Glomerular visceral epithelial cell (primary cell): ENCODE data around the gene ARHGDIG.
A peak's percentile ranks its signal among the peaks of the same experiment; 100 is the strongest.

ENCODE experiments used
- DNase-seq: peaks from one replicate; pipeline ENCODE4 v3.0.0-alpha.2; 2016; ENCODE audit errors: extremely low spot score

Gene ARHGDIG

DNA sequence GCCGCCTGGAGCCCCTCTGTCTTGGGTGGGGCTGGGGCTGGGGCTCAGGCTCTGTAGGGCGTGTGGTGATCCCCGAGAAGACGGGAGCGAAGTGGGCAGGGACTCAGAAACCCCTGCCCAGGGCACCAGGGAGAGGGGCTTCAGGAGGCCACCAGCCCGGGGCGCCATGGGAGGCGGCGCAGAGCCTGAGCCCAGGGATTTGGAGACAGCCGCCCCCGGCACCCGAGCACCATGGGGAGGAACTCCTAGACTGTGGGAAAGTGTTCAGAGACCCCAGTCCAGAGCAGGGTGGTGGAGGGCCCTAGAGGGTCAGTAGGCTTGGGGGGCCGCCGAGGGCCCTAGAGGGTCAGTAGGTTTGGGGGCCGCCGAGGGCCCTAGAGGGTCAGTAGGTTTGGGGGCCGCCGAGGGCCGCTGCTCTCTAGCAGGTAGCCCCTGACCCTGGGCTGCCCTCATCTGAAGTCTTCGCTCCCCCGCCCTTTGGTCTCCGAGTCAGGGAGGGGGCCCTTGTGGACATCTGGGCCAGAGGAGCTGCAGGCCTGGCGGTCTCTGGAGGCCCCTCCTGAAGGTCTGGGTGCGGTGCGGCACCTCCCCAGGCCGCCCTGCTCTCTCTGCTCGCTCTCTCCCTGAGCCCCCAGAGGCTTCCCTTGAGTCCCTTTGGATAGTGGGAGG lies 734 bp downstream of the ARHGDIG start:
- no peak for DNase-seq

DNA sequence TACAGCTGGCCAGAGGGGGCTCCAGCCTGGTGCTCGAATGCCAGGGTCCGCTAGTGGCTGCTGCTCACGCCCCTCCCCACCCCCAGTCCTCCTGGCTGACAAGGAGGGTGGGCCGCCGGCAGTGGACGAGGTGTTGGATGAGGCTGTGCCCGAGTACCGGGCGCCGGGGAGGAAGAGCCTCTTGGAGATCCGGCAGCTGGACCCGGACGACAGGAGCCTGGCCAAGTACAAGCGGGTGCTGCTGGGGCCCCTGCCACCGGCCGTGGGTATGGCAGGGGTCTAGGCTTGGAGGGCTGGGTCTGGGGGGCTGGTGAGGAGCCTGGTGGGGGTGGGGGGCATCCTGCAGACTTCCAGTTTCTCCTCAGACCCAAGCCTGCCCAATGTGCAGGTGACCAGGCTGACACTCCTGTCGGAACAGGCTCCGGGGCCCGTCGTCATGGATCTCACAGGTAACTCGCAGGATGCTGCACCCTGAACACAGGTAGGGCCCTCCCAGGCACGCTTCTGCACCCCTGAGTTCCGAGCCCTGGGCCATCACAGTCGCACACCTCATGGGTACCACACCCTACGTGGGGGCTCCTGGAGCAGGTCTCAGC lies 1.4 kb downstream of the ARHGDIG start:
- no peak for DNase-seq

DNA sequence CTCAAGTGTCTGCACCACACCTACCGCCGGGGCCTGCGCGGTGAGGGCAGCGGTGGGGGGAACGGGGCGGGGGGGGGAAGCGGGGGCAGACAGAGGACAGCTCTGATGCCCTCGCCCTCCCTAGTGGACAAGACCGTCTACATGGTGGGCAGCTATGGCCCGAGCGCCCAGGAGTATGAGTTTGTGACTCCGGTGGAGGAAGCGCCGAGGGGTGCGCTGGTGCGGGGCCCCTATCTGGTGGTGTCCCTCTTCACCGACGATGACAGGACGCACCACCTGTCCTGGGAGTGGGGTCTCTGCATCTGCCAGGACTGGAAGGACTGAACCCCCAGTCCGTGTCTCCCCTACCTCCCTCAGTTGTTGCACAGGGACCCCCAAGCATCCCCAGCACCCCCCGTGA lies 2.1 kb downstream of the ARHGDIG start:
- no peak for DNase-seq

DNA sequence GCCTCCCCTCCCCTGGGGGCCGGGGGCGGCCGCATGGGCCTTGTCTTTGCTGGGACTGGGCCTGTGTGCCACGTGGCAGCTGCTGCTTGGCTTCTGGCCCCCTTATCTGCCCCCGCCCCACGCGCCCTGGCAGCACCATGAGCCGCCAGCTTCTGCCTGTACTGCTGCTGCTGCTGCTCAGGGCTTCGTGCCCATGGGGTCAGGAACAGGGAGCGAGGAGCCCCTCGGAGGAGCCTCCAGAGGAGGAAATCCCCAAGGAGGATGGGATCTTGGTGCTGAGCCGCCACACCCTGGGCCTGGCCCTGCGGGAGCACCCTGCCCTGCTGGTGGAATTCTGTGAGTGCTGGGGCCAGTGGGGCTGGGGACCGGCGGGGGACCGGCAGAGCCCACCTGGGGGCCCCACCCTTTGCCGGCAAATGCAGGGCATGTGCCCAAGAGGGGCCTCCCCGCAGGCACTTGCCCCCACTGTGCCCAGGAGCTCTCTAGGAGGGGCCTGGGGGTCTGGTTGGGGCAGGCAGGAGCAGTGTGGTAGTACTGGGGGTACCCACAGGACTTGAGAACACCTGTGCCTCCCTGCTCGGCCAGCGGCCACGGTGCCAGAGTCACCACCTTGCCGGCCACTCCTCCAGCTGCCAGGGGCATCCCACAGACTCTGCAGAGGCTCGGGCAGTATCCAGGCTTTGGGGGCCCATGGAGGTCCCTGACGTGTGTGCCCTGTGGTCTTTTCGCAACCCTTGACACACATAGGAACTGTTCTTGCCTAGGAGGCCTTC lies 2.8 kb downstream of the ARHGDIG start, which contains the start of gene PDIA2:
Gene PDIA2 (plus strand): TSS at position 132 of the 773 bp plus-strand sequence. CDS start 6 bp downstream, at position 138.
- no peak for DNase-seq

DNA sequence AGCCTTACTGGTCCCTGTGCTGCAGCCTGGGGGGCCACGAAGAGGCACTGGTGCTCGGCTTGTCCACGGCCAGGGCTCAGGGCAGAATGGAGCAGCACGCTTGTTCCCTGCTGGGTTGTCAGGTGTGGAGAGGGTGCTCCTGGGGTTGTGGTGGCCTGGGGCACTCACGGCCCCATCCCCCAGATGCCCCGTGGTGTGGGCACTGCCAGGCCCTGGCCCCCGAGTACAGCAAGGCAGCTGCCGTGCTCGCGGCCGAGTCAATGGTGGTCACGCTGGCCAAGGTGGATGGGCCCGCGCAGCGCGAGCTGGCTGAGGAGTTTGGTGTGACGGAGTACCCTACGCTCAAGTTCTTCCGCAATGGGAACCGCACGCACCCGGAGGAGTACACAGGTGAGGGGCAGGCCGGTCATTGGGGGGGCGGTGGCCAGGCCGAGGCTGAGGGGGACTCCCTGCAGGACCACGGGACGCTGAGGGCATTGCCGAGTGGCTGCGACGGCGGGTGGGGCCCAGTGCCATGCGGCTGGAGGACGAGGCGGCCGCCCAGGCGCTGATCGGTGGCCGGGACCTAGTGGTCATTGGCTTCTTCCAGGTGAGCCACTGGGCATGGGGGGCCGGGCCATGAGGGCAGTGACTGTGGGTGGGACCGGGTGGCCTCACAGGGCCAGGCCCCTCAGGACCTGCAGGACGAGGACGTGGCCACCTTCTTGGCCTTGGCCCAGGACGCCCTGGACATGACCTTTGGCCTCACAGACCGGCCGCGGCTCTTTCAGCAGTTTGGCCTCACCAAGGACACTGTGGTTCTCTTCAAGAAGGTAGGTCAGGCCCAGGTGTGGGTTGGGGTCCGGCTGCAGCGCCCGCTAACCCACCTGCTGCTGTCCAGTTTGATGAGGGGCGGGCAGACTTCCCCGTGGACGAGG lies 4.1 kb downstream of the ARHGDIG start:
- DNase-seq, result no peak

DNA sequence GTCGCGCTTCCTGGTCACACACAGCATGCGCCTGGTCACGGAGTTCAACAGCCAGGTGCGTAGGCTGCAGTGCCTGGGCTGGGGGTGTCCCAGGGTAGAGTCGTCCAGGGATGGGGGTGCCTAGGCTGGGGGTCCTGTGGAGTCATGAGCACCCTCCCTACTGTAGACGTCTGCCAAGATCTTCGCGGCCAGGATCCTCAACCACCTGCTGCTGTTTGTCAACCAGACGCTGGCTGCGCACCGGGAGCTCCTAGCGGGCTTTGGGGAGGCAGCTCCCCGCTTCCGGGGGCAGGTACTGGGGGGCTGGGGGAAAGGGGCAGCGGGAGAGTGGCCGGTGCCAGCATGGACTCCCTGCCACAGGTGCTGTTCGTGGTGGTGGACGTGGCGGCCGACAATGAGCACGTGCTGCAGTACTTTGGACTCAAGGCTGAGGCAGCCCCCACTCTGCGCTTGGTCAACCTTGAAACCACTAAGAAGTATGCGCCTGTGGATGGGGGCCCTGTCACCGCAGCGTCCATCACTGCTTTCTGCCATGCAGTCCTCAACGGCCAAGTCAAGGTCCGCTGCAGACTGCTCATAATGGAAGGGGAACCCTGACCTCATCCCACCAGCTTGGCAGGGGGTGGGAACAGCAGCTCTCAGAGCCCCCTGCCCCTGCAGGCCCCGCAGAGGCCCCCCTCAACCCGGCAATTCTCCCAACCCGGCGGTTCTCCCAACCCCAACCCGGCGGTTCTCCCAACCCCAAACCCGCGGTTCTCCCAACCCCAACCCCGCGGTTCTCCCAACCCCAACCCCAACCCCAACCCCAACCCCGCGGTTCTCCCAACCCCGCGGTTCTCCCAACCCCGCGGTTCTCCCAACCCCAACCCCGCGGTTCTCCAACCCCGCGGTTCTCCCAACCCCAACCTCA lies 5.0 kb downstream of the ARHGDIG start:
- peak; percentile 83 for DNase-seq

DNA sequence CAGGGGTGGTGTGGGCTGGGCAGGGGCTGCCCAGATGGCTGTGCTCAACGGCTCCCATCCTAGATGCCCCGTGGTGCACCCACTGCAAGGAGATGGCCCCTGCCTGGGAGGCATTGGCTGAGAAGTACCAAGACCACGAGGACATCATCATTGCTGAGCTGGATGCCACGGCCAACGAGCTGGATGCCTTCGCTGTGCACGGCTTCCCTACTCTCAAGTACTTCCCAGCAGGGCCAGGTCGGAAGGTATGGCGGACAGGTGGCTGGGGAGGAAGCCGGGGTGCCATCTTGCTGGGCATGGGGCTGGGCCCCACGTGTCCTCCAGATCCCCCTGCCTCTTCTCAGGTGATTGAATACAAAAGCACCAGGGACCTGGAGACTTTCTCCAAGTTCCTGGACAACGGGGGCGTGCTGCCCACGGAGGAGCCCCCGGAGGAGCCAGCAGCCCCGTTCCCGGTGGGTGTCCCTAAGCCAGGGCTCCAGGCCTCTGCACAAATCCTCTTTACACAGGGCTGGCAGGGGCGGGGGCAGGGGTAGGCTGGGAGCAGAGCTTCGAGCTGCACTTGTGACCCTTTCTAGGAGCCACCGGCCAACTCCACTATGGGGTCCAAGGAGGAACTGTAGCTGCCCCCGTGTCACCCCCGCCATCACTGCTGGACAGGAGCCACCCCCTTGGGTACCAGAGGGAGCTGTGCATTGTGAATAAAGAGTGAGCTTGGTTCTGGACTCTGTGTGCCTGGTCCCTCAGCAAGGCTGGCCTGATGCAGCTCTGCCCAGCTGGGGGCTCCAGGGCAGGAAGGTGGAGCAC lies 6.3 kb downstream of the ARHGDIG start:
- DNase-seq, result no peak

DNA sequence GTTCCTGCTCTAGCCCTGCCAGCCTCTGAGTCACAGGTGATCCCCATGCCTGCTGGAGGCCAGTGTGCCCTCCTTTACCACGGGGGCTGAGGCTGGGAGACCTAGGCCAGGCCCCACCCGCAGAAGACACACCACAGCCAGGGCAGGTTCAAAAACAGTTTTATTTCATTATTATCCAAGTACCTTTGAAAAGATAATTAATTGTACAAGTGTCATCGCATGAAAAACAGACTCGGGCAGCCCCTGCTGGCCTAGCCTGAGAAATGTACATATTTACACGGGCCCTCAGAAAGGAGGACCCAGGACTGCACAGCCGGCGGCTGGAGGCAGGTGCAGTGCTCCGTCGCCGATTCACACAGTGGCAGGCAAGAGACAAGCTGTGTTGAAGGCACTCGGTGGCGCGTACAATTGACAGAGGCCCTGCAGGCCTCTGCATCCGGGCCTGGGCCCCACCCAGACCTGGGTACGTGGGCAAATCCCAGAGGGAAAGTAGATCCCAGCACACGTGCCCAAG lies 7.0 kb downstream of the ARHGDIG start:
- DNase-seq, result no peak

DNA sequence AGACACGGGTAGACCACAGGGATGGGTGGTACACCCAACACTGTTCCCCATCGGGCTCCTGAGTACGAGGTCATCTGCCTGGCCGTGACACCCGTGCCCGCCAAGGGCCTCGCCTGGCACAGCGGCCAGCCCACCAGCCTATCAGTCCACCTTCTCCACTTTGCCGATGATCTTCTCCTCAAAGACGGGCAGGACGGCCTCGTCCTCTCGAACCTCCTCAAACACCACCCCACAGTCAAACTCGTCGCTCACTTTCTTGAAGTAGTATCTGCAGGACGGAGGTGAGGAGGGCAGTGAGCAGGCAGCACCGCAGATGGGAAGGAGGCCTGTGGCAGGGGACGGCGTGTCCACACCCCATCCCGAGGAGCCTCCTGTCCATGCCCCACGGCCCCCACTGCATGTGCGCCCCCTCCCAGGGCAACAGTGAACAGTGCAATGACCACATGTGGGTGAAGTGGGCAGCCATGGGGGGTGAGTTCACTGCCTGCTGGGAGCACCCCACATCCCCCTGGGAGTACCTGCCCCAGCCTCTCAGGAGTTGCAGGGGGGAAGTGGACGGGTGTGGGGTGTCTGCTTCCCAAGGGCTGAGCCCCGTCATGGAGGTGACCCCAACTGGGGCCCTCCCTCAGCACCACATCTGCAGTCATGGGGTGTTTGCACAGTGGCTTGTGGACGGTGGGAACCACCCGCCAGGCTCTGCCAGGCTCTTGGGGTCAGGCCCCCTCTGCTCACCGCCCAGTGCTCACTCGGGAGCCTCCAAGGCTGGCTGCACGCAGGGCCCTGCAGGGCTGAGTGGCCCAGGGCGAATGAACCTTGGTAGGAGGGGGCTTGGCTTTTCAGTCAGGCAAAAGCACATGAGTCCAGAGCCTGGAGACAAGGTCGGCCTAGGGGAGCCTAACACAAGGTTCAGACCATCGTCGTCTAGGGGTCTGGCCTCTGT lies 7.9 kb downstream of the ARHGDIG start:
- no peak for DNase-seq

DNA sequence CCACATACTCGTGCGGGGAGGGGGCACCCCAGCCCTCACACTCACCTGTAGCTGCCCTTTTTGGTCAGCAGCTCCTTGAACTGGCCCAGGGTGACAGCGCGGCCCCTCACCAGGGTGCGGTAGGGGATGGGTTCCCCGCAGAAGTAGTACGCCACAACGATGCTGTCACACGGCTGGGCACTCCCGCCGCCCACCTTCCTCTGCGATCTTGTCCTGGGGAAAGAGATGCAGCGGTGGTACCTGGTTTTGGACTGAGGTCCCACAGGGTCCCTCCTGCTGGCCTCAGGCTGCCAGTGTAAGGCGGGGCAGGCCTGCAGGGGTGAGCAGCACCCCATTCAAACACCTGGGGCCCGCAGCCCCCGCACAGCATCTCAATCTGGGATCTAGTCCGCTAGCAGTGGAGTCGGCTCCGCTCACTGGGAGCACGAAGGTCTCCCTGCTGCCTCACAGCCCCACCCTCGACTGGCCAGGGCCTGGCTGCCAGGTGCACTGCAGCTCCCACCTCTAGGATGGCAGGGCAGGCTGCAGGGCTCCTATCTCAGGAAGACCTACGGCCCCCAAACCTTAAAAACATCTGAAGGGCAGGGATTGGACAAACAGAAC lies 9.1 kb downstream of the ARHGDIG start:
- no peak for DNase-seq

DNA sequence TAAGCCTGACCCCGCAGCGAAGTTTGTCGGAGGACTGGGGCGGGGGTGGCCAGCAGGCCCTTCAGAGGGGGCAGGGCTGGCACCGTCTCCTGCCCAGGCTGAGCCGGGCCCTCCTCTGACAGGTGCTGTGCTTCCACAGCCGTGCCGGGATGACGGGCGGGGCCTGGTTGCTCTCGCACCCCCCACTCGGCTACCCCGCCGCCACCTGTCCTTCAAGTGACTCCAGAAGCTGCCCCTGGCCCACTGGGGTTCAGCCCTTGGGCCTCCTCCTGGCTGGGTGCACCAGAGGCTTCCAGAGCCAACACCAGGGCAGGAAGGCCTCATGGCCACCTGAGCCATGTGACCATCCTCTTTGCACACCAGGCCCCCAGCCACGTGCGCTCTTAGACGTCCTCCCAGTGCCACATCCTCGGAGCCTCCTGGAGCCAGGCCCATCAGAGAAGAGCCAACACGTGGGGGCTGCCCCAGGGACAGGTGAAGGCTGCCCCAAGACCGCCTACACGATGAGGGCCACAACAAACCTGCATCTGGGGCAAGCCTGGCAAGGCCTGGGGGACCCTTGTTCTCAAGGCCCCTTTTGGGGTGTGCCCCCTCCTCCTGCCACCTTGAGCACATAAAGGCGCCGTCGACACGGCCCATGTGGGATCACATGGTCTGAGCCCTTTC lies 9.8 kb downstream of the ARHGDIG start:
- no peak for DNase-seq

DNA sequence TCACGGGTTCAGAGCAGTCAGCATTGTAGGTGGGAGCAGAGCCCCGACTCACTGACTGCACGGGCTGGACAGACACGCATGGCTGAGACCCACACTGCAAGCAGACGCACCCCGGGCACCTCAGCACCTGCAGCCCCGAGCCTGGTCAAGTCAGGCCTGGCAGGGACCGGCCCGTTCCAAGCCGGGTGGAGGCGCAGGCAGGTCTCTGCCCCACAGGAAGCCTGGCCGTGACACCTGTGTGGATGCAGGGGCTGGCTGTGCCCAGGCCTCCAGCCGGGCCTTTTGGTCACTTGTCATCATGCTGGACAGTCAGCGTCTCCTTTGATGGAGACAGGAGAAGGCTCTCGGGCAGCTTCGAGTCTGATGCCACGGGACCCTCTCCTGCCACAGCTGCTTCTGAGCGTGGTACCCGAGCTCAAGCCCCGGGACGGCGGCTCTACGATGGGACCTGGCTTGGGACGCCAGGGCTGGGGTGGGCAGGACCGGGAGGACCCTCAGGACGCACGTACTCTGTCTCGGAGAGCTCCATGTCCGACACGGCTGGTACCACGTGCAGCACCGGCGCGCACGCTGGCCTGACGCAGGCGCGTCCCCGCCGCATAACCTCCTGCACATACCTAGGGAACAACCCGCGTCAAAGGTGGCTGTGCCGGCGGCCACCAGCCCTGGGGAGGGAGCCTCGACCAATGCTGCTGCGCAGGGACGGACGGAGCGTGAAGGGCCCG lies 10.5 kb downstream of the ARHGDIG start:
- no peak for DNase-seq

DNA sequence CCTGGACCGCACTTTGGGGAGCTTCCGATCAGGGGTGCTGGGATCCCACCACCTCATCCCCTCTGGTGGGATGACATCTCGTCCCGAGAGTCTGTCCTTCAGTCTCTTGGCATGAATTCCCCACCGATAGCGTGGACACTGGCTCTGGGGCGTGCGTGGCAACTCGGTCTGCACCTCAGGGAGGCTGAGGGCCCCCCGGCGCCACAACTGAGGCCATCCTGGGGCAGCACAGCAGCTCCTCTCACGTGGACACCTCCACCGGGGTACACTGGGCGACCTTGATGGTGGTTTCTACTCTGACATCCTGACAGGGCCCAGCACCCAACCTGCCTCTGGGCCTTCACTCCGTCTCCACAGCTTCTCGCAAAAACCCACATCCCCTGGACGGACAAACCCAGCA lies 11.1 kb downstream of the ARHGDIG start:
- DNase-seq, result no peak

DNA sequence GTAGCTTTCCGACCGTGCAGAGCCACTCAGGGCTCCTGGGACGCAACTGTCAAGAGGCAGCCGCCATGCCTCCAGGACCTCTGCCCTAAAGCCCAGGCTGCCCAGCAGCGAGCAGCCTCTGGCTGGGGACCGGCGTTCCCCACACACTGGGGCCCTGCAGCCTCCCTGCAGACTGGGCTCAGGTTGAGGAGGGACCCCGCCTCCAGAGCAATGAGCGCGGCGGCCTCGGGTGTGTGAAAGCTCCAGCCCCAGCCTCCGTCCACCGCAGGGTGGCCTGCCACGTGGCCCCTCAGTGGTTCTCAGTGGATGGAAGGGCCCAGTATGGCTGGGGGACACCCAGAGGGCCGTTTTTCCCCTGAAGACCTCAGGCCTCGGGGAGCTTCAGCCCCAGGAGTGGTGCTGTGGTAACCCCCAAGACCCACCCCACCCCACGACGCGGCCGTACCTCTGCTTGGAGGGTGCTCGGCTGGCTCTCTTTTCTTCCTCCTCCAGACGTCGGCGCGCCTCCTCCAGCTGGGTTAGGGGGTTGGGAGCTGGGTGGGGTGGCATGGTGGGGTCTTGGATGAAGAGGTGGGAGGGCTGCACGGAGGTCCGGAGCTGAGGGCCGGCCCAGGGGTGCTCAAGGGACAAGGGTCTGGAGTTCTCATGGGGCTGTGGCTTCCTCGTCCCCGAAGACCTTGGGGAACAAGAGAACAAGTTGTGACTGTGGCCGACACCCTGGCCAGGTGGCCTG lies 12.8 kb downstream of the ARHGDIG start:
- no peak for DNase-seq

DNA sequence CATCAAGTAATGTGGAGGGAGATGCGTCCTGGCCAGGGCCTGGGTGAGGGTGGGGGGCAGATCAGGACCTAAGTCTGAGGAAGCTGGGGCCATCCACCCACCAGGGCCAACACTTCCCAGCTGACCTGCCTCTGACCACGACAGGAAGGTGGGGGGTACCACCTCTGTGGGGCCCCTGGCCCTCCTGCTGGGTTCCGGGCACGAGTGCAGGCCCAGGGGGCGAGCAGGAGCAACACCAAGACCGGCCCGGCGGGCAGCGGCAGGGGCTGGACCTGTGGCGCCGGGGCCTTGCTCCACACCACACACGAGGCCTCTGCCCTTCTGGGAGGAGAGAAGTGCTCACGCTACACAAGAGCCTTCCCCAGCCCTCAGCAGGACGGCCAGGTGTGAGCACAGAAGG lies 15.9 kb downstream of the ARHGDIG start:
- no peak for DNase-seq

DNA sequence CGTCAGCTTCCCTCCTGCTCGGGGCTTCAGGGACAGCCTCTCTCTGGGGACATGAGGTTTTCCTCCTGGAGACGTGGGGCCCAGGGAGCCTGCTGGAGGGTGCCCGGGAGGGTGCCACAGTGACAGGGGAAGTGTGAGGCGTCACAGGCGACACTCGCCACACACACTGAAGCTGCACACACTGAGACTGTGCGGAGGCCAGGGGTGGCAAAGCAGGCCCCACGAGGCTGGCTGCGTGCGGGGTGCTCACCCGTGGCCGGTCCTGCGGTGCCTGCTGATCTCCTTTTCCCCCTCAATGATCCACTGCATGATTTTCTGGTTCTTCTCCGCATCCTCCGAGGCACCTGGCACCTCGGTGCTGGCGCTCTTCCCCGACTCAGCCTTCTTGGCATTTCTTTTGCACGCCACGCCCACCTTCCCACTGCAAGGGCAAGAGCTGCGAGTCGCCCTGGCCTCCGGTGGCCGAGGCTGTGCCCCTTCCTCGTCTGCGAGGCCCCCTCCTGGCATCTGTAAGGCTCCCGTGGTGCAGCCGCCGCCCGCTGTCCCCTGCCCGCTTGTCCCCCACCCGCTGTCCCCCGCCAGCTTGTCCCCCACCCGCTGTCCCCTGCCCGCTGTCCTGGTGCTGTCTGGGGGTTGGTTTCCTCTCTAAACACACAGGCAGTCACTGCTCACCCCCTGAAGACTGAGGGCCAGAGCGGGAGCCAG lies 16.6 kb downstream of the ARHGDIG start:
- DNase-seq, result no peak
